Lower leg skin (tissue), 3 donors: ENCODE measurements around the gene FAIM2.

Experiments used
- CTCF ChIP-seq, 3 donors: fragments of 450-650 bp; IDR thresholded peaks; one replicate each; pipeline ENCODE4 v1.5.1; 2016; ENCODE audit warnings: antibody characterized with exemption in 3 of 3, mild to moderate bottlenecking in 3 of 3, moderate library complexity in 2 of 3
- POLR2A ChIP-seq, 2 donors: fragments of 450-650 bp; IDR thresholded peaks; one replicate each; pipeline ENCODE4 v1.6.1; 2016 to 2017; ENCODE audit warnings: antibody characterized with exemption in 2 of 2, mild to moderate bottlenecking in 1 of 2, moderate library complexity in 1 of 2

DNA sequence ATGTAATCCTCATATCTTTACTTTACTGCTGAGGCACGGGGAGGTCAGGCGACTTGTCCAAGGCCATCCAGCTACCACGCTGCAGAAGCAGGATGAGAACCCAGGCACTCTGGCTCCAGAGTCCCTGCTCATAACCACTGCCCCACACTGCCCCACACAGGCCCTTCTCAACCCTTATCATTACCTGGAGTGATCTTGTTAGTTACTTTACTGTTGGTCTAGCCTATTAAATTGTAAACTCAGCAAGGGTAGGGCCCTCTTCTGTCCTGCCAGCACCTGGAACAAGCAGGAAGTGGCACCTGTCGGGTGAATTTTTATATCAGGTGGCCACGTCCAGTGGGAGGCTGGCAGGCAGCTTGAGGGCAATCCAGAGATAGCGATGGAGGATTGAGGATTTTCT is 12.2 kb downstream of the FAIM2 start:
- TF ChIP-seq CTCF (IDR thresholded peaks at IDR 0.05) (no peak), POLR2A (IDR thresholded peaks at IDR 0.05) (no peak)
